ENCODE data around the gene HACD2. TPM values are rescaled to one million over a fixed set of nuclear protein-coding genes. Genes with fewer than 3 reads are reported as not detected.

The HACD2 gene
- total and polyA plus RNA-seq, 3 donors from 2014 or later: 34.8 to 79.7 (median 55.9) TPM

DNA sequence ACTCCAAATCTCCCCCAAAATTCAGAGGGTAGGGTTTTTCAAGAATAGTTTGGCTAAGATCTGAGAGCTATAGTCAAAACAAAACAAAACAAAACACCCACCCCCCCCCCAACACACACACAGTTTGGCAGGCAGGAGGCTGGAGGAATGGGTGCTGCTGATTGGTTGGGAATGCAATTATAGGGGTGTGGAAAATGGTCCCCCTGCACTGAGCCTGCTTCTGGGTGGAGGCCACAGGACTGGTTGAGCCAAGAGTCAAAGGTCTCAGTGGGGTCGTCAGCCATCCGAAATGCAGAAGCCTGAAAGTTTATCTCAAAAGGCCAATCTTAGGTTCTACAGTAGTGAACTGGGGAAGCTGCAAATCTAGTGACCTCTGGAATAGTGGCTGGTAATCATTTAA is 2.5 kb upstream of the HACD2 start:
- H3K4me3 ChIP-seq: no peak overlapping the region
- TF ChIP-seq, protein P1, sequence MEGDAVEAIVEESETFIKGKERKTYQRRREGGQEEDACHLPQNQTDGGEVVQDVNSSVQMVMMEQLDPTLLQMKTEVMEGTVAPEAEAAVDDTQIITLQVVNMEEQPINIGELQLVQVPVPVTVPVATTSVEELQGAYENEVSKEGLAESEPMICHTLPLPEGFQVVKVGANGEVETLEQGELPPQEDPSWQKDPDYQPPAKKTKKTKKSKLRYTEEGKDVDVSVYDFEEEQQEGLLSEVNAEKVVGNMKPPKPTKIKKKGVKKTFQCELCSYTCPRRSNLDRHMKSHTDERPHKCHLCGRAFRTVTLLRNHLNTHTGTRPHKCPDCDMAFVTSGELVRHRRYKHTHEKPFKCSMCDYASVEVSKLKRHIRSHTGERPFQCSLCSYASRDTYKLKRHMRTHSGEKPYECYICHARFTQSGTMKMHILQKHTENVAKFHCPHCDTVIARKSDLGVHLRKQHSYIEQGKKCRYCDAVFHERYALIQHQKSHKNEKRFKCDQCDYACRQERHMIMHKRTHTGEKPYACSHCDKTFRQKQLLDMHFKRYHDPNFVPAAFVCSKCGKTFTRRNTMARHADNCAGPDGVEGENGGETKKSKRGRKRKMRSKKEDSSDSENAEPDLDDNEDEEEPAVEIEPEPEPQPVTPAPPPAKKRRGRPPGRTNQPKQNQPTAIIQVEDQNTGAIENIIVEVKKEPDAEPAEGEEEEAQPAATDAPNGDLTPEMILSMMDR (IDR thresholded peaks at IDR 0.05): no peak
- TF ChIP-seq POLR2A (IDR thresholded peaks at IDR 0.05): no peak
- no peaks in the 10 kb centered on the region for H3K36me3 ChIP-seq (ENCODE audit: low read depth, missing control alignments)
- DNase-seq: no peak
- H3K27me3 ChIP-seq: no peaks in the 10 kb centered on the region
- H3K27ac ChIP-seq: peak overlapping the region in 1 of 2 donors; percentile 16
- H3K4me1 ChIP-seq: peaks cover 16% of the 10 kb centered on the region
- WGBS, 2 donors: 72 to 83% methylated on average over 2 of the region's 2 CpGs
- H3K9me3 ChIP-seq: no peaks in the 10 kb centered on the region
- intact Hi-C loops (cut with DNase I; ENCODE audit: low total_unique reads): no loop called here

DNA sequence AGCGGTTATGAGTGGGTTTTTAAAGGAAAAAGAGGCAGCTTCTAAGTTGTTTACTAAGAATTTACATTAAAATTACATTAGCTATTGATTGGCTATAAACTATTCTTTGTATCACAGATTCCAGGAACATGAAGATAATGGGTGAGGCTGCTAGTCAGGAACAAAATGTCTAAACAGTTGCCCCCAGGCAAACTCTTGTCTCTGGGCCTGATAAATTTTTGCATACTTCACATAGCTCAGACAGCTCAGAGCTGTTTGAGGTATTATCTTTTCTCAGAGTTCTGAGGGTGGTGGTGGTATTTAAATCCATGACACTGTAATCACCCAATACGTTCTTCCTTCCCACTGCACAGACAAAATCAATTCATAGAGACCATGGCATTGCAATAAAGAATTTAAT is 2.1 kb upstream of the HACD2 start:
- peaks cover 16% of the 10 kb centered on the region for H3K4me1 ChIP-seq
- no peaks in the 10 kb centered on the region for H3K27me3 ChIP-seq
- DNase-seq: no peak
- peak overlapping the region; percentile 12 to 95 for H3K27ac ChIP-seq
- intact Hi-C loops (cut with DNase I; ENCODE audit: low total_unique reads): no loop called here
- H3K36me3 ChIP-seq (ENCODE audit: low read depth, missing control alignments): no peaks in the 10 kb centered on the region
- H3K9me3 ChIP-seq: no peaks in the 10 kb centered on the region
- WGBS, 2 donors: 56 to 62% methylated on average over 2 of the region's 2 CpGs
- TF ChIP-seq POLR2A (IDR thresholded peaks at IDR 0.05): no peak
- TF ChIP-seq, protein P1 (IDR thresholded peaks at IDR 0.05): no peak
- H3K4me3 ChIP-seq: no peak overlapping the region

DNA sequence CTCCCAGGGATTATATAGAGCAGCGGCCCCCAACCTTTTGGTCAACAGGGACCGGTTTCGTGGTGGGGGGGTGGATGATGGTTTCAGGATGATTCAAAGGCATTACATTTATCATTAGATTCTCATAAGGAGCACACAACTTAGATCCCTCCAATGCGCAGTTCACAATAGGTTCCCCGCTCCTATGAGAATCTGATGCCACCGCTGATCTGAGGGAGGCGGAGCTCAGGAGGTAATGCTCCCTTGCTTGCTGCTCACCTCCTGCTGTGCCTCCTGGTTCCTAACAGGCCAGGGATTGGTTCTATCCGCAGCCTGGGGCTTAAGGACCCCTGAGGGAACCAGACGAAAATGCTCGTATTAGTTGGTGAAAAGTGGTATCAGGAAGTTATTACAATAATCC is 1.3 kb upstream of the HACD2 start:
- Histone ChIP-seq H3K27ac (peak overlapping the region; percentile 95 to 96), H3K27me3 (no peaks in the 10 kb centered on the region), H3K4me3 (peak overlapping the region; percentile 90 to 95), H3K9me3 (no peaks in the 10 kb centered on the region), H3K4me1 (peaks cover 16% of the 10 kb centered on the region), H3K36me3 (ENCODE audit: low read depth, missing control alignments) (no peaks in the 10 kb centered on the region)
- no peak for TF ChIP-seq POLR2A (IDR thresholded peaks at IDR 0.05)
- TF ChIP-seq, protein P1 (IDR thresholded peaks at IDR 0.05): no peak
- intact Hi-C loops (cut with DNase I; ENCODE audit: low total_unique reads): no loop called here
- WGBS, 2 donors: 7 to 8% methylated on average over 10 of the region's 10 CpGs
- DNase-seq: peak; percentile 58

DNA sequence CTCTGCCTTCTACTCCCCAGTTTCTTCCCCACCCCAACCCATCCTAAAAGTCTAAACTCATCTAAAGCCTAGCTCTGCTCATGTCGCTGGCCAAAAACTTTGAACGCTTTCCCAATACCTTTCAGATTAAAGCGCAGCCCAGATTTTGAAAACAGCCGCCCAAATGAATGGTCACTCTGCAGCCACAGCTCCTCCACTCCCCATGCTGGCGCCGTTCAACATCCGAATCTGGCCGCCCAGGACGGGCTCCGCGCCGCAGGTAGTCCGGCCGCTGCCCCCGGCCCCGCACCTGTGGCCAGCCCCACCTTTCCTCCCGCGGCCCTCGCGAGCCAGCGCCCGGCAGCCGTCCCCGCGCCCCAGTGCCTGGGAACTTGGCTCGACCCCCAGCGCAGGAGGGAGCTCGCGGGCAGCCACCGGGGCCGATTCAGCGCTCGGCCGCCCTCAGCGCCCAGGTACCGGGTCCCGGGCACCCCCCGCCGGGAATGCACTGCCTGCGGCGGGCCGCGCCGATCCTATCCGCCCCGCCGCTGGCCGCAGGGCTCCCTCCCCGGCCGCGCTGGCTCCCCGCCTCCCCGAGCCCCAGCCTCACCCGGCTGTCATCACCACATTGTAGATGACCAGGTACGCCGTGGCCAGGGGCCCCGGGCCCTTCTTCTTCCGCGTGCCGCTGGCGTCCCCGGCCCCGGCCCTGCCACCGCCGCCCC is 417 bp downstream of the HACD2 start:
- DNase-seq: peak; percentile 67
- Histone ChIP-seq H3K36me3 (ENCODE audit: low read depth, missing control alignments) (no peaks in the 10 kb centered on the region), H3K27ac (peak overlapping the region; percentile 95 to 96), H3K27me3 (no peaks in the 10 kb centered on the region), H3K9me3 (no peaks in the 10 kb centered on the region), H3K4me1 (peaks cover 16% of the 10 kb centered on the region), H3K4me3 (peak overlapping the region; percentile 90 to 95)
- 0 to 2% methylated on average over 14 to 55 of the region's 65 CpGs for WGBS, 2 donors
- intact Hi-C loops (cut with DNase I; ENCODE audit: low total_unique reads): no loop called here
- TF ChIP-seq, protein P1 (IDR thresholded peaks at IDR 0.05): no peak
- no peak for TF ChIP-seq POLR2A (IDR thresholded peaks at IDR 0.05)

DNA sequence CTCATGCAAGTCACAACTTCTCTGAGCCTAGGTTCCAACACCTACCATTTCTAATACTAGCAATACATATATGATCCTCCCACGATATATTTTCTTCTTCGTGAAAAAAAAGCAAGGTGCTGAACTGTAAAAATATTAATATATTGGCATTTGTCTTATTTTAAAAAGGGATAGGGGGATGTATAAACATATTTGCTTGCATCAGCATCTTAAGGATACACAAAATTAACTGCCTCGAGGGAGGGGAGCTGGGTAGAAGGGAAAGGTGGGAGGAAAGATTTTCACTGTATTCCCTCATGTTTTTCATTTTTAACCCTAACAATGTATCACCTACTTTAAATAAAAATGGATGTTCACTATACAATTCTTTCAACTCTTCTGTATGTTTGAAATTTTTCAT is 1.3 kb downstream of the HACD2 start:
- no peak for DNase-seq
- no peaks in the 10 kb centered on the region for H3K27me3 ChIP-seq
- peak overlapping the region in 1 of 2 donors; percentile 90 for H3K4me3 ChIP-seq
- no peaks in the 10 kb centered on the region for H3K36me3 ChIP-seq (ENCODE audit: low read depth, missing control alignments)
- TF ChIP-seq, protein P1 (IDR thresholded peaks at IDR 0.05): no peak
- TF ChIP-seq POLR2A (IDR thresholded peaks at IDR 0.05): no peak
- intact Hi-C loops (cut with DNase I; ENCODE audit: low total_unique reads): no loop called here
- 52 to 56% methylated on average over 3 of the region's 3 CpGs for WGBS, 2 donors
- H3K27ac ChIP-seq: no peak overlapping the region
- H3K4me1 ChIP-seq: peaks cover 16% of the 10 kb centered on the region
- H3K9me3 ChIP-seq: no peaks in the 10 kb centered on the region

All from testis (tissue), 3 donors.